Panc1 (cell line): ENCODE results near the gene HINFP.

Source experiments
- CTCF ChIP-seq: fragments of 450-650 bp; IDR thresholded peaks from 2 replicates; pipeline ENCODE4 v1.5.1; 2017; ENCODE audit warnings: mild to moderate bottlenecking
- REST ChIP-seq, 2 experiments: IDR thresholded peaks; 2 replicates each; pipeline ENCODE4 v1.6.1; 2011 to 2012; ENCODE audit warnings: low read depth in 2 of 2, control low read depth in 1 of 2, low read length in 1 of 2, mild to moderate bottlenecking in 1 of 2, moderate library complexity in 1 of 2; ENCODE audit not compliant: insufficient read depth in 1 of 2

- TF ChIP-seq CTCF (no peak), REST (IDR thresholded peaks at IDR 0.05; ENCODE audit: insufficient read depth in 1 of 2, low read depth in 2 of 2, low read length in 1 of 2) (no peak)
Measured at GRCh38 chr11:119148720-119149017, 27.3 kb downstream of the HINFP start.
